ENCODE measurements around the gene FCHSD2. TPM values are rescaled to one million over a fixed set of nuclear protein-coding genes. Genes with fewer than 3 reads are reported as not detected.
"Not testable (repeated sequence)": the region's sequence is repeated elsewhere in the genome, so short reads cannot be mapped to it uniquely, and the experiment has no call there.

Gene FCHSD2
- total RNA-seq, 4 donors from 2014 or later = 6.7 to 14.7 (median 8.5) TPM

GRCh38 chr11:72812604-72812966 lies 329.5 kb downstream of the FCHSD2 start:
- TF ChIP-seq CTCF (IDR thresholded peaks at IDR 0.05) (no peak), POLR2A (IDR thresholded peaks at IDR 0.05) (no peak)
- intact Hi-C loops (cut with DNase I; ENCODE audit: low total_unique reads) = no loop called here
- 28% methylated on average over 3 to 4 of the region's 4 CpGs for WGBS, 2 donors
- DNase-seq (ENCODE audit: low spot score in 2 of 2) = peak in 1 of 2 donors; percentile 77
- no peak overlapping the region for H3K4me3 ChIP-seq (ENCODE audit: low read depth, poor library complexity, severe bottlenecking)

GRCh38 chr11:72811686-72812085 lies 330.4 kb downstream of the FCHSD2 start:
- intact Hi-C loops (cut with DNase I; ENCODE audit: low total_unique reads); H3K4me3 ChIP-seq (ENCODE audit: low read depth, poor library complexity, severe bottlenecking); DNase-seq (ENCODE audit: low spot score in 2 of 2): not testable (repeated sequence)
- WGBS, 2 donors = 84 to 90% methylated on average over 10 of the region's 10 CpGs

- 70 to 86% methylated on average over 4 of the region's 4 CpGs for WGBS, 2 donors
- no peak for TF ChIP-seq POLR2A (IDR thresholded peaks at IDR 0.05)
- TF ChIP-seq CTCF (IDR thresholded peaks at IDR 0.05) = no peak
- DNase-seq (ENCODE audit: low spot score in 2 of 2) = no peak
- intact Hi-C loops (cut with DNase I; ENCODE audit: low total_unique reads) = no loop called here
- no peak overlapping the region for H3K4me3 ChIP-seq (ENCODE audit: low read depth, poor library complexity, severe bottlenecking)
Observed at GRCh38 chr11:72808331-72808798, 333.8 kb downstream of the FCHSD2 start.

GRCh38 chr11:72807792-72808191 lies 334.3 kb downstream of the FCHSD2 start:
- DNase-seq (ENCODE audit: low spot score in 2 of 2) = no peak
- TF ChIP-seq CTCF (IDR thresholded peaks at IDR 0.05) (no peak), POLR2A (IDR thresholded peaks at IDR 0.05) (no peak)
- WGBS, 2 donors = 71 to 86% methylated on average over 2 of the region's 2 CpGs
- intact Hi-C loops (cut with DNase I; ENCODE audit: low total_unique reads) = no loop called here
- H3K4me3 ChIP-seq (ENCODE audit: low read depth, poor library complexity, severe bottlenecking) = no peak overlapping the region

GRCh38 chr11:72807021-72807693 lies 335.0 kb downstream of the FCHSD2 start:
- TF ChIP-seq CTCF (IDR thresholded peaks at IDR 0.05) (no peak), POLR2A (IDR thresholded peaks at IDR 0.05) (no peak)
- WGBS, 2 donors = 70 to 79% methylated on average over 5 of the region's 5 CpGs
- intact Hi-C loops (cut with DNase I; ENCODE audit: low total_unique reads) = no loop called here
- no peak overlapping the region for H3K4me3 ChIP-seq (ENCODE audit: low read depth, poor library complexity, severe bottlenecking)
- DNase-seq (ENCODE audit: low spot score in 2 of 2) = no peak

- H3K4me3 ChIP-seq (ENCODE audit: low read depth, poor library complexity, severe bottlenecking); intact Hi-C loops (cut with DNase I; ENCODE audit: low total_unique reads); DNase-seq (ENCODE audit: low spot score in 2 of 2): not testable (repeated sequence)
- WGBS, 2 donors = 85 to 94% methylated on average over 1 of the region's 1 CpG
Observed at GRCh38 chr11:72806378-72806777, 335.7 kb downstream of the FCHSD2 start.

GRCh38 chr11:72805216-72805615 lies 336.9 kb downstream of the FCHSD2 start:
- TF ChIP-seq POLR2A (IDR thresholded peaks at IDR 0.05) = no peak
- TF ChIP-seq CTCF (IDR thresholded peaks at IDR 0.05) = no peak
- DNase-seq (ENCODE audit: low spot score in 2 of 2) = no peak
- H3K4me3 ChIP-seq (ENCODE audit: low read depth, poor library complexity, severe bottlenecking) = no peak overlapping the region
- intact Hi-C loops (cut with DNase I; ENCODE audit: low total_unique reads) = no loop called here
- WGBS, 2 donors = 79 to 90% methylated on average over 6 of the region's 6 CpGs

Measured in lower leg skin (tissue), 4 donors.